Right ventricle myocardium inferior (tissue), 1 donor: ENCODE data around the gene ZNF136. TPM values are rescaled to one million over a fixed set of nuclear protein-coding genes. Genes with fewer than 3 reads are reported as not detected.
A peak's percentile ranks its signal among the peaks of the same experiment; 100 is the strongest.

Experiments
- ATAC-seq: fragments of 200-7000 bp; cut with Tn5 transposase; one replicate; pipeline ENCODE4 v1.9.1; 2020; ENCODE audit warnings: mild to moderate bottlenecking, moderate library complexity
- DNase-seq: peaks from one replicate; pipeline ENCODE4 v3.0.0; 2021; ENCODE audit errors: missing footprints
- intact Hi-C: fragments of 100-400 bp; cut with DNase I; formaldehyde crosslinking; loops from one replicate; pipeline ENCODE4 v1.11.0; 2022
- long read RNA-seq: library from polyadenylated mRNA; unstranded; transcript quantifications from one replicate; pipeline ENCODE4 v2.0.0, GENCODE V29; 2021
- total RNA-seq: library from RNA; stranded (reverse); fragmentation: NEBNext Ultra II Directional; extraction: Animal tissue kit (Norgen Biotek cat#: 25700); gene quantifications from one replicate; pipeline ENCODE4 v1.2.1, GENCODE V29; 2021
- donor health status: DM: no; HTN: yes; CAD: no; lungs with severe emphysema.

ZNF136 gene
- total RNA-seq: 3.8 TPM
- long read RNA-seq, partial matches to known transcripts: 0 of 2 reads
- long read RNA-seq, other reads (novel, unspliced or antisense): 0 of 2 reads

- intact Hi-C loops: loop anchor here (5.0 kb wide), 1 partner anchor 239 kb away; the partner anchor contains the start of gene ZNF799
- DNase-seq: peak; percentile 97
- ATAC-seq: peak; percentile 99
Observed at GRCh38 chr19:12162882-12163806, at the start of gene ZNF136. Gene ZNF136, plus strand, starts transcription at chr19:12163096. Its CDS starts 108 bp downstream, at chr19:12163204.

GRCh38 chr19:12113121-12113520 lies 49.8 kb upstream of the ZNF136 start:
- no peak for ATAC-seq
- DNase-seq: no peak
- intact Hi-C loops: no loop called here

GRCh38 chr19:12117201-12117970 lies 45.5 kb upstream of the ZNF136 start:
- ATAC-seq: no peak
- intact Hi-C loops: no loop called here
- DNase-seq: no peak

- ATAC-seq (no peak), DNase-seq (no peak)
- intact Hi-C loops: no loop called here
Observed at GRCh38 chr19:12126707-12127106, 36.2 kb upstream of the ZNF136 start.

GRCh38 chr19:12133069-12133468 lies 29.8 kb upstream of the ZNF136 start:
- DNase-seq: no peak
- intact Hi-C loops: no loop called here
- no peak for ATAC-seq

- intact Hi-C loops: no loop called here
- ATAC-seq: no peak
- DNase-seq: no peak
Observed at GRCh38 chr19:12137221-12137940, 25.5 kb upstream of the ZNF136 start.

- ATAC-seq (no peak), DNase-seq (no peak)
- intact Hi-C loops: no loop called here
Observed at GRCh38 chr19:12139269-12139668, 23.6 kb upstream of the ZNF136 start.

GRCh38 chr19:12139885-12140544 lies 22.9 kb upstream of the ZNF136 start, which contains the start of gene ZNF20:
Gene ZNF20, minus strand, starts transcription at chr19:12140350. Its CDS starts 168 bp downstream, at chr19:12140182.
- DNase-seq (peak; percentile 97), ATAC-seq (peak; percentile 99)
- intact Hi-C loops: loop anchor here (1.0 to 2.0 kb wide), 4 partner anchors 49 to 343 kb away; partner anchors contain the start of gene ZNF763

GRCh38 chr19:12140545-12141404 lies 22.1 kb upstream of the ZNF136 start:
- intact Hi-C loops: loop anchor here (1.0 to 2.0 kb wide), 6 partner anchors 50 to 343 kb away; partner anchors contain the start of gene ZNF763
- DNase-seq (peak; percentile 91), ATAC-seq (peak; percentile 92)

GRCh38 chr19:12141405-12141736 lies 21.5 kb upstream of the ZNF136 start:
- intact Hi-C loops: loop anchor here (1.0 to 2.0 kb wide), 4 partner anchors 51 to 261 kb away; no protein-coding TSS in a partner anchor
- ATAC-seq (no peak), DNase-seq (no peak)

- no peak for ATAC-seq
- no peak for DNase-seq
- intact Hi-C loops: no loop called here
Observed at GRCh38 chr19:12145348-12145747, 17.5 kb upstream of the ZNF136 start.

GRCh38 chr19:12155324-12155860 lies 7.5 kb upstream of the ZNF136 start:
- intact Hi-C loops: no loop called here
- DNase-seq: no peak
- ATAC-seq: no peak

GRCh38 chr19:12156223-12157058 lies 6.5 kb upstream of the ZNF136 start, which contains the start of gene ZNF625:
Gene ZNF625, minus strand, starts transcription at chr19:12156734. Its CDS starts 176 bp downstream, at chr19:12156558.
- DNase-seq (peak; percentile 92), ATAC-seq (peak; percentile 98)
- intact Hi-C loops: no loop called here

- no peak for ATAC-seq
- intact Hi-C loops: loop anchor here (5.0 kb wide), 1 partner anchor 242 kb away; the partner anchor contains the start of gene ZNF799
Observed at GRCh38 chr19:12159773-12160414, 3.0 kb upstream of the ZNF136 start.

GRCh38 chr19:12162513-12162881 lies 399 bp upstream of the ZNF136 start:
- ATAC-seq: no peak
- intact Hi-C loops: loop anchor here (5.0 kb wide), 1 partner anchor 240 kb away; the partner anchor contains the start of gene ZNF799

More at GRCh38 chr19:12159773-12160414, 3.0 kb upstream of the ZNF136 start:
- peak; percentile 68 for DNase-seq

More at GRCh38 chr19:12162513-12162881, 399 bp upstream of the ZNF136 start:
- DNase-seq: no peak
